WTC11 (cell line): Measurements from ENCODE around the gene EPN1. TPM values are rescaled to one million over a fixed set of nuclear protein-coding genes. Genes with fewer than 3 reads are reported as not detected.
A peak's percentile ranks its signal among the peaks of the same experiment; 100 is the strongest.

Source experiments
- ATAC-seq: fragments of 200-7000 bp; cut with Tn5 transposase; 2 replicates; pipeline ENCODE4 v1.10.0; 2021; ENCODE audit warnings: mild to moderate bottlenecking, moderate library complexity
- CTCF ChIA-PET: fragments of 300-600 bp; sonication (Branson Sonifier 250); formaldehyde crosslinking; loops from one replicate; lab custom pipeline; 2021; ENCODE audit warnings: antibody characterized with exemption; lab: Charles Lee
- POLR2A ChIA-PET: fragments of 350-600 bp; sonication (Branson Sonifier 250); formaldehyde crosslinking; loops from one replicate; lab custom pipeline; 2021; ENCODE audit warnings: antibody characterized with exemption; lab: Charles Lee
- DNase-seq: peaks from one replicate; pipeline ENCODE4 v3.0.0; 2021; ENCODE audit warnings: low spot score
- H3K27ac Mint-ChIP-seq: 2 replicates; pipeline ENCODE4 v1.8.0; 2021; ENCODE audit warnings: mixed read lengths
- H3K27me3 Mint-ChIP-seq: 2 replicates; pipeline ENCODE4 v1.8.0; 2021; ENCODE audit warnings: low read depth, mild to moderate bottlenecking, moderate library complexity, mixed read lengths
- H3K36me3 Mint-ChIP-seq: 2 replicates; pipeline ENCODE4 v1.8.0; 2021; ENCODE audit warnings: mixed read lengths
- H3K4me1 Mint-ChIP-seq: 2 replicates; pipeline ENCODE4 v1.8.0; 2022; ENCODE audit warnings: mixed read lengths
- H3K4me3 Mint-ChIP-seq: 2 replicates; pipeline ENCODE4 v1.8.0; 2021; ENCODE audit warnings: mild to moderate bottlenecking, moderate library complexity, mixed read lengths
- H3K9me3 Mint-ChIP-seq: 2 replicates; pipeline ENCODE4 v1.8.0; 2021; ENCODE audit warnings: mixed read lengths
- ATF6 ChIP-seq: sonication (generic); formaldehyde crosslinking; IDR thresholded peaks from 2 replicates; pipeline ENCODE4 v1.8.1; 2023; ENCODE audit warnings: mild to moderate bottlenecking, missing genetic modification reagents
- CBFB ChIP-seq: sonication (generic); formaldehyde crosslinking; IDR thresholded peaks from 2 replicates; pipeline ENCODE4 v1.8.1; 2022; ENCODE audit warnings: mild to moderate bottlenecking, low read depth, missing genetic modification reagents
- CTCF ChIP-seq: fragments of 200-600 bp; IDR thresholded peaks from 2 replicates; pipeline ENCODE4 v1.8.0; 2022; ENCODE audit warnings: antibody characterized with exemption
- E2F5 ChIP-seq: sonication (generic); formaldehyde crosslinking; IDR thresholded peaks from 2 replicates; pipeline ENCODE4 v1.8.1; 2022; ENCODE audit warnings: mild to moderate bottlenecking, moderate library complexity, missing genetic modification reagents
- ELF4 ChIP-seq: sonication (generic); formaldehyde crosslinking; IDR thresholded peaks from 2 replicates; pipeline ENCODE4 v1.8.1; 2022; ENCODE audit warnings: low read depth, mild to moderate bottlenecking, moderate library complexity, missing genetic modification reagents
- FOXJ3 ChIP-seq: sonication (generic); formaldehyde crosslinking; IDR thresholded peaks from 2 replicates; pipeline ENCODE4 v1.9.0; 2021; ENCODE audit warnings: missing genetic modification reagents, mild to moderate bottlenecking, borderline replicate concordance
- GTF2I ChIP-seq: fragments of 250-450 bp; sonication (Bioruptor Pico); conservative IDR thresholded peaks from 2 replicates; pipeline ENCODE4 v1.4.0; 2021; ENCODE audit warnings: mild to moderate bottlenecking
- NR2C2 ChIP-seq: sonication (generic); formaldehyde crosslinking; IDR thresholded peaks from 2 replicates; pipeline ENCODE4 v1.8.0; 2022; ENCODE audit warnings: mild to moderate bottlenecking, missing genetic modification reagents
- PREB ChIP-seq: sonication (generic); formaldehyde crosslinking; IDR thresholded peaks from 2 replicates; pipeline ENCODE4 v1.8.1; 2022; ENCODE audit warnings: mild to moderate bottlenecking, missing genetic modification reagents, moderate library complexity, borderline replicate concordance
- RORB ChIP-seq: fragments of 250-450 bp; sonication (Bioruptor Pico); IDR thresholded peaks from 2 replicates; pipeline ENCODE4 v1.9.0; 2021; ENCODE audit warnings: mild to moderate bottlenecking
- SOX15 ChIP-seq: fragments of 250-450 bp; sonication (Bioruptor Pico); IDR thresholded peaks from 2 replicates; pipeline ENCODE4 v1.9.0; 2021; ENCODE audit warnings: mild to moderate bottlenecking
- ZNF396 ChIP-seq: fragments of 250-450 bp; sonication (Bioruptor Pico); IDR thresholded peaks from 2 replicates; pipeline ENCODE4 v1.8.0; 2021; ENCODE audit warnings: mild to moderate bottlenecking, moderate library complexity, borderline replicate concordance
- ZNF416 ChIP-seq: fragments of 250-450 bp; sonication (Bioruptor Pico); IDR thresholded peaks from 2 replicates; pipeline ENCODE4 v1.9.0; 2021; ENCODE audit warnings: mild to moderate bottlenecking, inconsistent platforms
- ZNF423 ChIP-seq: fragments of 250-450 bp; sonication (Bioruptor Pico); IDR thresholded peaks from 2 replicates; pipeline ENCODE4 v2.1.2; 2022; ENCODE audit warnings: mild to moderate bottlenecking, moderate library complexity
- ZNF512 ChIP-seq: sonication (generic); formaldehyde crosslinking; IDR thresholded peaks from 2 replicates; pipeline ENCODE4 v1.8.1; 2022; ENCODE audit warnings: missing genetic modification reagents, borderline replicate concordance
- ZNF532 ChIP-seq: fragments of 250-450 bp; sonication (Bioruptor Pico); IDR thresholded peaks from 2 replicates; pipeline ENCODE4 v1.9.0; 2021; ENCODE audit warnings: mild to moderate bottlenecking, borderline replicate concordance
- total RNA-seq: library from RNA; stranded (reverse); gene quantifications from 3 replicates; pipeline ENCODE4 v1.2.3, GENCODE V29; 2021

EPN1 gene
- total RNA-seq, 1 experiment from 2014 or later, result 234 TPM

- CTCF ChIA-PET, result interaction anchor here (0.6 to 3.5 kb wide), 13 partner anchors 13 to 2000 kb away, joined by 3 to 57 read pairs (median 6); partner anchors contain the start of genes CCDC106 and U2AF2
- peaks cover 47% of the 10 kb centered on the region for H3K36me3 Mint-ChIP-seq
- H3K27me3 Mint-ChIP-seq, result no peaks in the 10 kb centered on the region
- TF ChIP-seq ZNF423 (CRISPR knock-in tag), result peak; percentile 49; the same call in 1 of the 2 replicates
- no peak for TF ChIP-seq CTCF
- H3K4me1 Mint-ChIP-seq, result peaks cover 32% of the 10 kb centered on the region
- no peak overlapping the region for H3K4me3 Mint-ChIP-seq
- H3K27ac Mint-ChIP-seq, result peak overlapping the region; percentile 73
- ATAC-seq (no peak), DNase-seq (peak; percentile 31)
- H3K9me3 Mint-ChIP-seq, result no peaks in the 10 kb centered on the region
- POLR2A ChIA-PET, result interaction anchor here (1.4 kb wide), 1 partner anchor 23 kb away, joined by 6 read pairs; the partner anchor contains the start of gene CCDC106
Measured at GRCh38 chr19:55670280-55671053, 4.6 kb upstream of the EPN1 start.

- DNase-seq, result no peak
- CTCF ChIA-PET, result interaction anchor here (0.6 to 3.5 kb wide), 27 partner anchors 11 to 1999 kb away, joined by 3 to 57 read pairs (median 4); partner anchors contain the start of genes CCDC106, FIZ1, HSPBP1 and ISOC2
- TF ChIP-seq ELF4 (CRISPR knock-in tag) (no peak), CTCF (no peak), GTF2I (CRISPR knock-in tag) (no peak), ZNF532 (no peak), ATF6 (CRISPR knock-in tag) (no peak), RORB (CRISPR knock-in tag) (no peak), SOX15 (CRISPR knock-in tag) (no peak), CBFB (CRISPR knock-in tag) (no peak), FOXJ3 (CRISPR knock-in tag) (no peak), NR2C2 (CRISPR knock-in tag) (no peak), ZNF416 (CRISPR knock-in tag) (no peak), ZNF396 (CRISPR knock-in tag) (no peak), PREB (no peak), E2F5 (no peak), ZNF512 (CRISPR knock-in tag) (no peak)
- peaks cover 44% of the 10 kb centered on the region for H3K36me3 Mint-ChIP-seq
- POLR2A ChIA-PET, result interaction anchor here (0.7 to 1.4 kb wide), 3 partner anchors 24 to 72 kb away, joined by 3 to 6 read pairs (median 4); partner anchors contain the start of genes CCDC106 and FIZ1
- H3K4me1 Mint-ChIP-seq, result peaks cover 37% of the 10 kb centered on the region
- ATAC-seq, result no peak
- no peaks in the 10 kb centered on the region for H3K27me3 Mint-ChIP-seq
- H3K4me3 Mint-ChIP-seq, result no peak overlapping the region
- H3K9me3 Mint-ChIP-seq, result no peaks in the 10 kb centered on the region
- peak overlapping the region; percentile 73 for H3K27ac Mint-ChIP-seq
Measured at GRCh38 chr19:55671054-55671378, 4.0 kb upstream of the EPN1 start.
